Measurements from ENCODE around the gene DUSP6.
"Not testable (repeated sequence)": the region's sequence is repeated elsewhere in the genome, so short reads cannot be mapped to it uniquely, and the experiment has no call there.

The DUSP6 gene

DNA sequence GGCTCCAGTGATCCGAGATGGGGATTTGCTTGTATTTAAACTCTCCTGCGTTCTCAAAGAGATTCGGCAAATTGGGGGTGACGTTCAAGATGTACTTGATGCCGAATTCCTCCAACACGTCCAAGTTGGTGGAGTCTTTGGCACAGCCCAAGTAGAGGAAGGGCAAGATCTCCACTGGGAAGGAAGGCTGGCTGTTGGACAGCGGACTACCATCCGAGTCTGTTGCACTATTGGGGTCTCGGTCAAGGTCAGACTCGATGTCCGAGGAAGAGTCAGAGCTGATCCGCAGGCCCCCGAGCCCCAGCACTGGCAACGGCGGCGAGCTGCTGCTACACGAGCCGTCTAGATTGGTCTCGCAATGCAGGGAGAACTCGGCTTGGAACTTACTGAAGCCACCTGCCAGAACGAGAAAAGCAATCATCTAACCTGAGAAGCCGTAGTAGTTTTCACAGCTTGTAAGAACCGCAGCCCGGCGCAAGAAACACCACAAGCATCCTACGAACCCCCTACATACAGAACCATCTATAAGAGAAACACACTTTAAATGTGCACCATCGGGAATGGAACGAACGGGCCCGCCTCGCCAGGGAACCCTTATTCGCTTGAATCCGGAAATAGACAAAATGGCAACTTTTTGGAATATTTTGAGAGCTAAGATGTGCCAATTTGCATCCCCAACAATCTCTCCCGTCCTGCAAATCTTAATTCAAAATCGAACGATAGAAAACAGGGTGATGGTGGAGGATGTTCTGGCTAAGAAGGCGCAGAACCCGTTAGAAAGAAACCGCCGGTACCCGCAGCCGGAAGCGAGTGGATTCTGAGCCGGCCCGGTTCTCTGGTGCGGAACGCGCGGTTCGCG is 1.4 kb downstream of the DUSP6 start:
- DNase-seq, result no peak

GRCh38 chr12:89350260-89350629 is 2.1 kb downstream of the DUSP6 start:
- DNase-seq, result no peak

DNA sequence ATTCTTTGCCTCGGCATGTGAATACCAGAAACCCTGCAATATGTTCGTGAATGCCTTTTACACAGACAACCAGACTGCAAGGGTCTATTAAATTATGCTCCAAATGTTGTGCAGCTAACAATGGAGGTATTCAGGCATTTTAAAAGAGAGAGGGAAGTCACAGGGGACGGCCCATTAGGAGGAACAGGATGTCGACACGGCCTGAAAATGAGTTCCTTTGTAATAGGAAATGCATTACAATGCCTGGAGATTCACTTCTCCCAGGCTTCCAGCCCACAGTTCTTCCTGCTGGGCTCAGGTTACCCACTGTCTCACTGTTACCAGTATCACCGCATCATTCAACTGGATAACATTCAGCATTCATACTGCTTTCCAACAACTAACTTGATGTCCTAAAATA is 2.5 kb downstream of the DUSP6 start:
- DNase-seq, result no peak

GRCh38 chr12:89348894-89349699 is 3.2 kb downstream of the DUSP6 start:
- no peak for DNase-seq

DNA sequence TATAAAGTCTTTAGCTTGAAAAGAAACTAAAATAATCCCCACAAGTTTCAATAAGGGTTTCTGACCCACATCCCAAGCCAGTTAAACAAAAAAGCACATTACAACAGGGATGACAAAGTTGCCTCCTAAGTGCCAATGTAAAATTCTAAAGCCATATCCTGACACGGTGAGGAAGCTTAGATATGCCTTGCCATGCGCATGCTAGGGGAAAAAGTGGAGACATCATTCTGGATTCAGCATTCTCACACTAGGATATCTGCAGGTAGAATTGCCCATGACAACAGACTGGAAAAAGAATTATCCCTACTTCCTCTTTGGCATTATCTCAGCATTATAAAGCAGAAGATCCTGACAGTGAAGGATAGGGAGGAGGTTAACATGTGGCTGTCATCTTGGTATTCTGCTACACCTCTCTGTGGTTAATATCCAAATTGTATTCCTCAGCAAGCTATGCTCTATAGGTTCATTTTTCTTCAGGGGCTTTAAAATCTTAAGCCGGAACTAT is 4.9 kb downstream of the DUSP6 start:
- no peak for DNase-seq

- DNase-seq, result no peak
Measured at GRCh38 chr12:89346741-89347324, 5.5 kb downstream of the DUSP6 start.

DNA sequence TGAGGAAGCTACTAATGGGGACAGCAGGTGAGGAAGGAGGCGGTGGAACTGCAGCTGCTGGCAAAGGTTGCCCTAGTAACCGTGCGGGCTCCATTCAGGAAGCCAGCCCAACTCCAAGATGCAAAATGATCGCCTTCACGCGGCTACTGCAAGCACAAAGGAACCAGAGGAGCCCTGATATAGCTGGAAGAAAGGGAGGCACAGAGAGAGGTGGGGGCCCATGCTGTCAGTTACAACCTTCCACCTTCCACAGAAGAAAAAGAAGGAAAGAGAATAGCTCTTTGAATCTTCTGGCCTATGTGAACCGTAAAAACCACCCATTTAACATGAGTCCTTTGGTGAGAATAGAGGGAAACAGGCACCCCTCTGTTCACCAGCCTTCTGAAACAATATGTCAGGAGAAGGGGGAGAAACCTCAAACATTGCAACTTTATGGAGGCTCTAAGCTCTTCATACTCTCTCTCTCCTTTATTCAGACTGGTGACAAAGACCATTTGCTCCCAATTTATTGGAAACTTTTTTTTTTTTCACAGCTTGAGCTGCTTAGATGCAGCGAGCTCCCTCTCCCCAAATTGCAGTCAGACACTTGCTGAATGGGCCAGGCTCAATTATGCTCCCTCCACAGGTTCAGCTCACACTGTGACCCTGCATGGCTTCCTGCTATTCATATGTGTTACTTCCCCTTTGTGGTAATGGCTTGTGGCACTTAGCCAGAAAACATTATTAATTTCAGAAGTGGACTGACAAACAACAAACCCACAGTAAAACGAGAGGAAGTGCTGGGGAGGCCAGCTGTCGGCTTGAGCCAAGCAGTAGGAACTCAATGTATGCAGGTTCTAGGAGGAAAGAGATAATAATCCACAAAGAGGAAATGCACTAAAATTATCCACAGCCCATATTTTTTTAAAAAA is 6.2 kb downstream of the DUSP6 start:
- DNase-seq, result peak; percentile 23

- DNase-seq, result no peak
Measured at GRCh38 chr12:89345376-89345775, 6.9 kb downstream of the DUSP6 start.

DNA sequence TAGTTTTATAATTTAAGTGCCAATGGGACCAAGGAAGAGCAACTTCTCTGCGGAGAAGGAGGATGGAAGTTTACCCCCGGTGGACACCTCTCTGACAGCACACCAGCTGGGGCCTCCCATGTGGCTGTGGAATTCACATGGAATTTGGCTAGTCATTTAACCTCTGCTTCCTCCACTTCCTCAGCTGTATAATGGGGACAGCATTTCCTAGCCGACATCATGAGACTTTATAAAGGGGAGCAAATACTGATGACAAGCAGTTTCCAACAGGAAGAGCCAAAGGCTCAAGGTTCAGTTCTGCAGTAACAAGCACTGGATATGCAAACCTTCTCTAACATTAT is 7.5 kb downstream of the DUSP6 start:
- DNase-seq, result no peak

DNA sequence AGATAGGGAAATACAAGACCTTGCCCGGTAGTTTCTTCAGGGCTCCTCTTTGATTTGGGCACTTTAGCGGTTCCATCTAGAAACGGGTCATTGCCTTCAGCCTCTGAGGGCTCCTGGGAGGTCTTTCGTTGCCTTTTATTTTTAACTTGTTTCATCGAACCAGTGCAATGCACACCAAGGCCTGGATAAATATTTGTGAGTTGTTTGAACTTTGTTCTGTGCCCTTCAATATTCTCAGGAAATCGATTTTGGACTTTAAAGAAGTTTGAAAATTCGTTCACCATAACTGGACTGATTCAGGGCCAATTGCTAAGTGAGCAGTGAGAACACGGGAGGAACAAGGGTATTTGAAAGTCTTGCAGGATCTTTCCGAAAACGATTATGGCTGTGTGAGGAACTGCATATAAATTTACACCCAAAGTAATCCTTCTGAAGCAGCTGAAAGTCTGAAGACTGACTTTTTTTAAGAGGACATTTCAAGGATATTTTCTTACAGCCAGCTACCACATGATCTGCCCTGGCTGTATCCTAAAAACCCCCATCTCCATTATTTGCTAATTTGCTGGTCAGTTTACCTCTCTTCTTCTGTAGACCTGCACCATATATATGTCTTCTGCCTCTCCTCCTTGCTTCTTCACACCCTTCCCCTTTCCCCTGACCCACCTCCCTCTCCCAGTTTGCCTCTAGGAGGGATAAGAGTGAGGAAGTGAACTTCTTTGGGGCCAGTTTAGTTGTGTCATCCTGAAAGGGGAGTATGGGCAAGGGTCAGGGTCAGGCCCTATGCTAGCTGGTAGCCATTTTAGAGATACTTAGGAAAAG is 8.0 kb downstream of the DUSP6 start:
- DNase-seq, result no peak

GRCh38 chr12:89343127-89343526 is 9.2 kb downstream of the DUSP6 start:
- no peak for DNase-seq

DNA sequence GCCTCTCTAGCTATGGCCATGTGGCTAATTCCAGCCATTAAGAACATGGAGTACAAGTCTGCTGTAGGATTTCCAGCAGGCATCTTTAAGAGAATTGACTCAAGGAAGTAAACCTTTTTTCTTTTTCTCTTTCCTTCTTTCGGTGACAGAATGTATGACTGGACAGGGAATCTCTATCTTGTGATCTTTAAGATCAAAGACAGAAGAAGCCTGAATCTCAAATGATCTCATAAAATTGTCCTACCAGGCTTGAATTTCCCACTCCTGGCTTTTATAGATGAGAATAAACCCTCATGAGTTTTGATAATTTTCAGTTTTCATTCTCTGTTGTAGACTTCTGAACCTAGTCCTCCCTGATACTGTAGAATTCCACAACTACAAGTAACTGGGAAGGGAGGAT is 11.4 kb downstream of the DUSP6 start:
- no peak for DNase-seq

DNA sequence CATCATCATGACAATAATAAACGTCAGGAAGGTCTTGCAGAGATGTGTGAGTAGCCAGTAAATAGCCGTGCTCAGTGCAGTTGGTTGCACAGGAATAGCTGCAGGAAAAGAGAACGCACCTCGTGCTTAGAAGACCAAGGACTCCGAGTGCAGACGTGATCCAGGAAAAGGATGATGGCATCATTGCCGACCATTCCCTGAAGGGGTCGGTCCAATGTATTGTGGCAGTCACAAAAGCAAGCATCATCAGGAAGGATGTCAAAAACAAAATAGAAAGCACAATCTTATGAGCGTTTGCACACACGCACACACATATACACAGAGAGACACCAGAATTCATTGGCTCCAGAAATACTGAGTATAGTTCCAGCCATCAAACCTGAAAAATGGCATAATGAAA is 12.8 kb downstream of the DUSP6 start:
- no peak for DNase-seq

DNA sequence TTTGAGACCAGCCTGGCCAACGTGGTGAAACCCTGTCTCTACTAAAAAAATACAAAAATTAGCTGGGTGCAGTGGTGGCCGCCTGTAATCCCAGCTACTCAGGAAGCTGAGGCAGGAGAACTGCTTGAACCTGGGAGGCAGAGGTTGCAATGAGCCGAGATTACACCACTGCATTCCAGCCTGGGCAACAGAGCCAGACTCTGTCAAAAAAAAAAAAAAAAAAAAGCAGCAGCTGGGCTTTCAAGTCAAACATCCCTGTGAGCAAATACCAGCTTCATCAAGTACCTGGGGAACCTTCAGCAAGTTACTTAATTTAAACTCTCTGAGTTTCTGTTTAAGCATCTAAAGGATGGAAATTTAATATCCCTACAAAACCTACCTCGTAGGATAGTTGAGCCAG is 15.2 kb downstream of the DUSP6 start:
- DNase-seq, result not testable (repeated sequence)

DNA sequence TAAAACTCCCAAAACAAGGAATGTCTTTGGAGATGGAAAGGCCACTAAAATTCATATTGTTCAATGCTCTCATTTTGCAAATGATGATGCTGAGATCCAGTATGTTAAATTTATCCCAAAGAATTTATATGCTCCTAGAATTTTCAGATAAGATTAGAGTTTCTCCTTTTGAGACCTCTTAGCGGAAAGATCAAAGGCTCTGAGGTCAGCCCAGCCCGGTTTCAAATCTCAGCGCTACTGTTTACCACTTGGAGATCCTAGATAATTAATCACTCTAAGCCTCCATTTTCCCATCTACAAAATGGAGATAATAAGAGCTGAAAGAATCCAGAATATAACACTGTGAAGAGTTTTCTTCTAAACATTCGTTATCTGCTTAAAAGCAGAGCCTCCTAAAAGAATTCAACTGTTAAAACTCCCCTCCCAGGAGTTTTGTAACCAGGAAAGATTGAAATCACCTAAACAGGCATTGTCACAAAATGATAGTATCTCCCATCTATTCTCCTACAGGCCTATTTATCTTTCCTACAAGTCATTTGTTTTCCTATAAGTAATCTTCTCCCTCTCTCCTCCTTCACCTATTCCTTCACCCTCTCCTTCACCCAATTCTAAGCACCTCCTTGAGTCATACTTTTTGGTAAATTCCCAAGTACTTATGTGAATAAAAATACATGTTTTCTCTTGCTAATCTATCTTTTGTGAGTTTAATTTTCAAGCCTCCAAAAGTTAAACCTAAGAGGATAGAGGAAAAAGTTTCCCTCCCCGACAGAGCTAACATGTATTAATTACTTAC is 16.7 kb downstream of the DUSP6 start:
- DNase-seq, result no peak

GRCh38 chr12:89334548-89335169 is 17.6 kb downstream of the DUSP6 start:
- no peak for DNase-seq

DNA sequence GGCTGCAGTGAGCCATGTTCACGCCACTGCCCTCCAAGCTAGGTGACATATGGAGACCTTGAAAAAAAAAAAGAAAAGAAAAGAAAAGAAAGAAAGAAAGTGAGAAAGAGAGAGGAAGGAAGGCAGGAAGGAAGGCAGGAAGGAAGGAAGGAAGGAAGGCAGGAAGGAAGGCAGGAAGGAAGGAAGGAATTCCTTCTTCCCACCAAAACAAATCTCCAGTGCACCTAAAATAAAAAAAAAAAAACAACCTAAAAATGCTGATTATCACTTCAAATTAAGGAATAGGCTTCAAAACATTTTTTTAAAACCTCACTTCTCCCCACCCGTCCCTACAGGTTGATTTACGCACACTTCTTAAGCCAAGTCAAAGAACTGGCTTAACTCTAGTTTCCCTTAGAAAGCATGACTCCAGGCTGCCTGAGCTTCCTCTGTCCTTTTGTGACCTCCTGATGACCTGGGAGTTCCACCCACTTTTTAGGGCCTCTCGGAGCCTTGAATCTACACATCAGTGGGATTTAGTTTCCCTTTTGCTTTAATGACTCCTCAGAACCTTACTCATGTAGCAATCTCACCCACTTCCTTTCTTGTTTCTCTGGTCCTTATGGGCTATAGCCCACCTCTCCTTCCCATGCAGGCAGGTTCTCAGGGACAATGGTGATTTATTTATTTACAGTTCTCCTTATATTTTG is 18.6 kb downstream of the DUSP6 start:
- DNase-seq, result no peak

GRCh38 chr12:89328151-89329030 is 23.9 kb downstream of the DUSP6 start:
- no peak for DNase-seq
